H1 (cell line): ENCODE measurements around the gene POLR2M. TPM values are rescaled to one million over a fixed set of nuclear protein-coding genes. Genes with fewer than 3 reads are reported as not detected.

Experiments
- CTCF ChIA-PET: fragments of 300-600 bp; sonication (Branson Sonifier 250); formaldehyde crosslinking; loops from one replicate; lab custom pipeline; 2021; ENCODE audit not compliant: partially characterized antibody; lab: Charles Lee
- POLR2A ChIA-PET: fragments of 300-600 bp; sonication (Branson Sonifier 250); formaldehyde crosslinking; loops from one replicate; lab custom pipeline; 2021; ENCODE audit warnings: inconsistent platforms; ENCODE audit not compliant: partially characterized antibody; lab: Charles Lee
- DNase-seq, 2 experiments: peaks; one replicate each; pipeline versions ENCODE4 v3.0.0 to v3.0.0-alpha.2; 2010 to 2022; ENCODE audit warnings: low spot score in 2 of 2, low read depth in 1 of 2, mixed read lengths in 1 of 2
- FAIRE-seq: peaks from 2 replicates; lab custom pipeline; 2011; peaks lifted over from hg19 to GRCh38; lab: Jason Lieb, UNC
- H2AFZ ChIP-seq: 2 replicates; pipeline ENCODE4 v1.8.1; 2012; ENCODE audit warnings: low read length, inconsistent platforms
- H2AK5ac ChIP-seq: 2 replicates; pipeline ENCODE4 v1.6.1; 2013; ENCODE audit warnings: low read depth, low read length
- H2BK120ac ChIP-seq: replicated peaks from 2 replicates; pipeline ENCODE3; 2013; ENCODE audit warnings: low read depth, low read length, inconsistent platforms
- H2BK12ac ChIP-seq: 2 replicates; pipeline ENCODE4 v1.6.1; 2013; ENCODE audit warnings: low read depth, low read length
- H2BK15ac ChIP-seq: 2 replicates; pipeline ENCODE4 v1.6.1; 2013; ENCODE audit warnings: low read length
- H2BK20ac ChIP-seq: 2 replicates; pipeline ENCODE4 v1.6.1; 2013; ENCODE audit warnings: low read length
- H2BK5ac ChIP-seq: 2 replicates; pipeline ENCODE4 v1.6.1; 2013; ENCODE audit warnings: low read depth, low read length
- H3K14ac ChIP-seq: 2 replicates; pipeline ENCODE4 v1.6.1; 2013; ENCODE audit warnings: inconsistent platforms; ENCODE audit not compliant: insufficient read length
- H3K18ac ChIP-seq: 2 replicates; pipeline ENCODE4 v1.6.1; 2013; ENCODE audit warnings: low read length; ENCODE audit errors: extremely low read depth
- H3K23ac ChIP-seq: 2 replicates; pipeline ENCODE4 v1.6.1; 2013; ENCODE audit warnings: inconsistent platforms; ENCODE audit not compliant: insufficient read length
- H3K23me2 ChIP-seq: 2 replicates; pipeline ENCODE4 v1.6.1; 2013; ENCODE audit warnings: low read depth, low read length
- H3K27ac ChIP-seq: 2 replicates; pipeline ENCODE4 v1.6.1; 2011; ENCODE audit warnings: low read depth, low read length, inconsistent platforms
- H3K27me3 ChIP-seq, 4 experiments: replicated peaks in 1 of 4; 1 replicate in 1 of 4; 2 replicates in 3 of 4; pipeline versions ENCODE4 v1.6.1 to v1.8.1; 2011 to 2013; ENCODE audit warnings: low read length in 3 of 4, mild to moderate bottlenecking in 3 of 4, inconsistent platforms in 2 of 4, mixed read lengths in 2 of 4, moderate library complexity in 1 of 4; ENCODE audit not compliant: control insufficient read depth in 3 of 4, insufficient read depth in 3 of 4; ENCODE audit errors: extremely low read depth in 1 of 4
- H3K36me3 ChIP-seq, 4 experiments: 2 replicates each; pipeline versions ENCODE4 v1.6.1 to v1.8.1; 2011 to 2013; ENCODE audit warnings: mild to moderate bottlenecking in 4 of 4, low read length in 3 of 4, moderate library complexity in 2 of 4, control low read depth in 1 of 4, inconsistent platforms in 1 of 4; ENCODE audit not compliant: insufficient read depth in 4 of 4, control insufficient read depth in 2 of 4
- H3K4ac ChIP-seq: replicated peaks from 2 replicates; pipeline ENCODE3; 2013; ENCODE audit warnings: low read length, low read depth, mixed read lengths, inconsistent platforms; ENCODE audit not compliant: insufficient read length
- H3K4me1 ChIP-seq, 4 experiments: replicated peaks in 1 of 4; 1 replicate in 1 of 4; 2 replicates in 3 of 4; pipeline versions ENCODE4 v1.6.1 to v1.8.1; 2011 to 2013; ENCODE audit warnings: low read length in 3 of 4, inconsistent platforms in 2 of 4, mixed read lengths in 1 of 4; ENCODE audit not compliant: insufficient read depth in 4 of 4, control insufficient read depth in 3 of 4
- H3K4me2 ChIP-seq, 2 experiments: 2 replicates each; pipeline versions ENCODE4 v1.6.1 to v1.8.1; 2011 to 2013; ENCODE audit warnings: low read depth in 2 of 2, low read length in 2 of 2, control low read depth in 1 of 2, inconsistent platforms in 1 of 2, mild to moderate bottlenecking in 1 of 2; ENCODE audit not compliant: insufficient read depth in 1 of 2
- H3K4me3 ChIP-seq, 4 experiments: fragments of 200-600, 300-600 bp in 1 of 4; sonication (generic), shearing (Covaris generic), sonication (Bioruptor Twin) in 1 of 4; 2 replicates each; pipeline versions ENCODE4 v1.5.1 to v1.8.1; 2011 to 2016; ENCODE audit warnings: low read length in 4 of 4, low read depth in 3 of 4, control low read depth in 2 of 4, inconsistent platforms in 2 of 4, mild to moderate bottlenecking in 2 of 4, mixed read lengths in 1 of 4, moderate library complexity in 1 of 4; ENCODE audit not compliant: insufficient read depth in 2 of 4; ENCODE audit errors: extremely low read depth in 1 of 4
- H3K56ac ChIP-seq: replicated peaks from 2 replicates; pipeline ENCODE3; 2013; ENCODE audit warnings: low read depth, mild to moderate bottlenecking, mixed read lengths, low read length, inconsistent platforms; ENCODE audit not compliant: insufficient read length
- H3K79me1 ChIP-seq: 2 replicates; pipeline ENCODE4 v1.6.1; 2013; ENCODE audit warnings: low read depth, low read length, control low read depth
- H3K79me2 ChIP-seq, 2 experiments: 2 replicates each; pipeline versions ENCODE4 v1.6.1 to v1.8.1; 2012 to 2013; ENCODE audit warnings: low read length in 2 of 2, mild to moderate bottlenecking in 2 of 2, inconsistent platforms in 1 of 2; ENCODE audit not compliant: insufficient read depth in 2 of 2, control insufficient read depth in 1 of 2
- H3K9ac ChIP-seq, 4 experiments: replicated peaks in 1 of 4; 1 replicate in 1 of 4; 2 replicates in 3 of 4; pipeline versions ENCODE4 v1.6.1 to v1.8.1; 2011 to 2013; ENCODE audit warnings: low read depth in 3 of 4, low read length in 3 of 4, control low read depth in 2 of 4, mild to moderate bottlenecking in 2 of 4, moderate library complexity in 2 of 4, inconsistent platforms in 1 of 4; ENCODE audit errors: extremely low read depth in 1 of 4
- H3K9me3 ChIP-seq, 2 experiments: 2 replicates each; pipeline versions ENCODE4 v1.6.1 to v1.8.1; 2012 to 2013; ENCODE audit warnings: mild to moderate bottlenecking in 2 of 2, moderate library complexity in 2 of 2, control low read depth in 1 of 2, inconsistent platforms in 1 of 2, low read depth in 1 of 2, low read length in 1 of 2, mixed read lengths in 1 of 2; ENCODE audit not compliant: insufficient read depth in 2 of 2
- H4K20me1 ChIP-seq, 2 experiments: replicated peaks in 1 of 2; 2 replicates each; pipeline versions ENCODE3 to v1.8.1; 2011 to 2013; ENCODE audit warnings: inconsistent platforms in 2 of 2, low read length in 2 of 2, mild to moderate bottlenecking in 1 of 2; ENCODE audit not compliant: insufficient read depth in 2 of 2, control insufficient read depth in 1 of 2
- H4K5ac ChIP-seq: 2 replicates; pipeline ENCODE4 v1.6.1; 2013; ENCODE audit warnings: low read length, low read depth, mixed read lengths, inconsistent platforms; ENCODE audit not compliant: insufficient read length
- H4K8ac ChIP-seq: 2 replicates; pipeline ENCODE4 v1.8.0; 2013; ENCODE audit warnings: mild to moderate bottlenecking, moderate library complexity, low read length, inconsistent platforms; ENCODE audit not compliant: insufficient read depth; ENCODE audit errors: extremely low read depth
- H4K91ac ChIP-seq: replicated peaks from 2 replicates; pipeline ENCODE3; 2013; ENCODE audit warnings: low read length, mixed read lengths, inconsistent platforms; ENCODE audit not compliant: insufficient read length
- RAD21 ChIP-seq, 2 experiments: IDR thresholded peaks in 1 of 2; conservative IDR thresholded peaks in 1 of 2; 2 replicates each; pipeline ENCODE4 v1.6.1; 2011; ENCODE audit warnings: low read depth in 2 of 2, low read length in 2 of 2, improper control_type of control experiment in 1 of 2, inconsistent platforms in 1 of 2, mild to moderate bottlenecking in 1 of 2, moderate library complexity in 1 of 2
- RNF2 ChIP-seq: fragments of 200-900, 300-1000 bp; sonication (generic); IDR thresholded peaks from 2 replicates; pipeline ENCODE4 v1.7.1; 2016; ENCODE audit warnings: borderline replicate concordance, low read depth, mild to moderate bottlenecking, antibody characterized with exemption, low read length; ENCODE audit not compliant: poor library complexity, severe bottlenecking; ENCODE audit errors: missing control alignments
- YY1 ChIP-seq: IDR thresholded peaks from 2 replicates; pipeline ENCODE4 v1.6.1; 2011; ENCODE audit warnings: low read depth, mild to moderate bottlenecking, low read length
- WGBS, 2 experiments: shearing (Covaris generic) in 1 of 2; methylation state at CpG; one replicate each; pipeline versions ENCODE4 v1.1.6 to v1.1.7; 2013 to 2015; ENCODE audit warnings: low lambda C conversion rate in 2 of 2, mixed read lengths in 2 of 2, inconsistent platforms in 1 of 2, low coverage in 1 of 2, missing lambda C conversion rate in 1 of 2; ENCODE audit not compliant: insufficient replicate concordance in 2 of 2, insufficient coverage in 1 of 2, insufficient read length in 1 of 2; ENCODE audit errors: extremely low coverage in 1 of 2, missing lambda C conversion rate in 1 of 2; 5-methylcytosine and 5-hydroxymethylcytosine counted together
- polyA plus RNA-seq, 7 experiments: library from polyadenylated mRNA; depleted of rRNA in 3 of 7; stranded (reverse) in 5 of 7; unstranded in 2 of 7; fragments of >200 nt in 5 of 7; fragments of 200-250 nt in 2 of 7; gene quantifications; 1 replicate in 5 of 7; 2 replicates in 1 of 7; 4 replicates in 1 of 7; pipeline versions ENCODE4 v1.2.1 to v1.2.3, GENCODE V29; 2011 to 2013; ENCODE audit warnings: missing spikeins in 2 of 7, mixed read lengths in 2 of 7
- total RNA-seq: library from RNA; stranded (reverse); fragmentation: NEBNext Ultra II Directional; extraction: Animal tissue kit (Norgen Biotek cat#: 25700); gene quantifications from 2 replicates; pipeline ENCODE4 v1.2.1, GENCODE V29; 2021
- TF ChIP-seq, protein P1 (sequence below), 3 experiments: IDR thresholded peaks; 1 replicate in 2 of 3; 2 replicates in 1 of 3; pipeline versions ENCODE4 v1.5.1 to v1.6.1; 2011; ENCODE audit warnings: low read length in 3 of 3, mild to moderate bottlenecking in 3 of 3, inconsistent platforms in 2 of 3, low read depth in 1 of 3, moderate library complexity in 1 of 3; ENCODE audit not compliant: insufficient read depth in 1 of 3; ENCODE audit errors: control extremely low read depth in 1 of 3

The POLR2M gene
- total and polyA plus RNA-seq, 2 of the 8 experiments (the other 6 are each of a cell fraction or from before 2014, with no cell fraction given): 32.7 to 55.1 TPM

DNA sequence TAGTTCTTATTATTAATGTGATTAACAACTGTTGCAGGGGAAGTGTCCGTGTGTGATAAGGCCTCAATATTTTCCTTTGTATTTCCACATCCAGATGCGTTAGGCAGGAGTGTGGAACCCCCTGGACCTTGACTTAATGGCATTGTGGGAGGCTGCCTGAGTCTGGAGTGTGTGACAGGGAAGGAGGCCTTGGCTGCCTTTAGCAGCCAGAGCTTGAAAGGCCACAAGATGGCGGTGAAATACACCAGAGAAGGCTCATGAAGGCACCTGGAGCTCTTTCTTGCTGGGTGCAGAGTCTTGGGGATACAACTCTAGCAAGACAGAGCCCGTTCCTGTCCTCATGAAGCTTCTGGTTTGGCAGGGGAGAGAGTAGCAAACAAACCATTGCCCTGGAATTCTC, 36.9 kb downstream of the POLR2M start:
- no peak overlapping the region for H3K4ac ChIP-seq
- H3K79me2 ChIP-seq: no peaks in the 10 kb centered on the region
- H3K4me2 ChIP-seq: no peak overlapping the region
- no peaks in the 10 kb centered on the region for H3K9me3 ChIP-seq
- H3K4me3 ChIP-seq: no peak overlapping the region
- H2BK5ac ChIP-seq: no peak overlapping the region
- H3K9ac ChIP-seq: no peak overlapping the region
- H4K20me1 ChIP-seq: no peaks in the 10 kb centered on the region
- H3K18ac ChIP-seq: no peak overlapping the region
- H2BK12ac ChIP-seq: no peak overlapping the region
- 75% methylated on average over 4 of the region's 4 CpGs; no CpG with 5 or more reads in 1 of the 2 experiments for WGBS, 2 experiments
- no peak overlapping the region for H4K91ac ChIP-seq
- no peak overlapping the region for H2BK15ac ChIP-seq
- DNase-seq (no peak), FAIRE-seq (no peak)
- H3K23me2 ChIP-seq: no peaks in the 10 kb centered on the region
- no peak overlapping the region for H3K56ac ChIP-seq
- H3K14ac ChIP-seq: no peak overlapping the region
- H3K27ac ChIP-seq: no peak overlapping the region
- H3K23ac ChIP-seq: no peak overlapping the region
- no peaks in the 10 kb centered on the region for H3K36me3 ChIP-seq
- CTCF ChIA-PET: interaction anchor here (0.7 to 27.9 kb wide), 19 partner anchors 8 to 483 kb away, joined by 3 to 530 read pairs (median 4); no protein-coding TSS in a partner anchor
- POLR2A ChIA-PET: interaction anchor here (1.0 kb wide), 1 partner anchor 116 kb away, joined by 6 read pairs; no protein-coding TSS in a partner anchor
- H2AK5ac ChIP-seq: no peak overlapping the region
- H4K8ac ChIP-seq: no peak overlapping the region
- no peaks in the 10 kb centered on the region for H3K27me3 ChIP-seq
- H2BK20ac ChIP-seq: no peak overlapping the region
- no peak overlapping the region for H2BK120ac ChIP-seq
- no peak overlapping the region for H2AFZ ChIP-seq
- H3K4me1 ChIP-seq: peaks cover 0 to 7% (median 6%) of the 10 kb centered on the region in 4 experiments; a peak in 6 of 7 replicates
- peak; percentile 66 to 78 for TF ChIP-seq RAD21 (IDR thresholded peaks at IDR 0.05 in 1 of 2, conservative IDR thresholded peaks at IDR 0.05 in 1 of 2; ENCODE audit: low read depth in 2 of 2, low read length in 2 of 2)
- TF ChIP-seq YY1: 0 out of 2 replicates have a peak, but pooled peaks have one; percentile 39
- TF ChIP-seq, protein P1, sequence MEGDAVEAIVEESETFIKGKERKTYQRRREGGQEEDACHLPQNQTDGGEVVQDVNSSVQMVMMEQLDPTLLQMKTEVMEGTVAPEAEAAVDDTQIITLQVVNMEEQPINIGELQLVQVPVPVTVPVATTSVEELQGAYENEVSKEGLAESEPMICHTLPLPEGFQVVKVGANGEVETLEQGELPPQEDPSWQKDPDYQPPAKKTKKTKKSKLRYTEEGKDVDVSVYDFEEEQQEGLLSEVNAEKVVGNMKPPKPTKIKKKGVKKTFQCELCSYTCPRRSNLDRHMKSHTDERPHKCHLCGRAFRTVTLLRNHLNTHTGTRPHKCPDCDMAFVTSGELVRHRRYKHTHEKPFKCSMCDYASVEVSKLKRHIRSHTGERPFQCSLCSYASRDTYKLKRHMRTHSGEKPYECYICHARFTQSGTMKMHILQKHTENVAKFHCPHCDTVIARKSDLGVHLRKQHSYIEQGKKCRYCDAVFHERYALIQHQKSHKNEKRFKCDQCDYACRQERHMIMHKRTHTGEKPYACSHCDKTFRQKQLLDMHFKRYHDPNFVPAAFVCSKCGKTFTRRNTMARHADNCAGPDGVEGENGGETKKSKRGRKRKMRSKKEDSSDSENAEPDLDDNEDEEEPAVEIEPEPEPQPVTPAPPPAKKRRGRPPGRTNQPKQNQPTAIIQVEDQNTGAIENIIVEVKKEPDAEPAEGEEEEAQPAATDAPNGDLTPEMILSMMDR (IDR thresholded peaks at IDR 0.05; ENCODE audit: control extremely low read depth in 1 of 3, insufficient read depth in 1 of 3, low read depth in 1 of 3, low read length in 3 of 3): peak; percentile 47 to 65 (median 59)
- TF ChIP-seq RNF2: no peak
- TF ChIP-seq, all 59 proteins: peak for 3
- Histone ChIP-seq H4K5ac (no peak overlapping the region), H3K79me1 (no peaks in the 10 kb centered on the region)
